Nephron (organoid): ENCODE data around the gene OFD1.

Experiments
- H3K27ac Mint-ChIP-seq, 3 experiments: 2 replicates each; pipeline ENCODE4 v1.8.0; 2020; ENCODE audit warnings: mixed read lengths in 3 of 3, mild to moderate bottlenecking in 2 of 3, moderate library complexity in 1 of 3
- H3K27me3 Mint-ChIP-seq: 2 replicates; pipeline ENCODE4 v1.8.0; 2021; ENCODE audit warnings: low read depth, mild to moderate bottlenecking, moderate library complexity, mixed read lengths
- H3K36me3 Mint-ChIP-seq: 2 replicates; pipeline ENCODE4 v1.8.0; 2020; ENCODE audit warnings: low read depth, mixed read lengths
- H3K4me1 Mint-ChIP-seq: 2 replicates; pipeline ENCODE4 v1.8.0; 2020; ENCODE audit warnings: mixed read lengths
- H3K4me3 Mint-ChIP-seq, 3 experiments: 2 replicates each; pipeline ENCODE4 v1.8.0; 2020; ENCODE audit warnings: mild to moderate bottlenecking in 3 of 3, mixed read lengths in 3 of 3, moderate library complexity in 2 of 3
- H3K9me3 Mint-ChIP-seq: 2 replicates; pipeline ENCODE4 v1.8.0; 2020; ENCODE audit warnings: mixed read lengths
- CTCF ChIP-seq, 3 experiments: fragments of 200-600 bp; sonication (generic); IDR thresholded peaks; one replicate each; pipeline ENCODE4 v1.5.0; 2021; ENCODE audit warnings: antibody characterized with exemption in 3 of 3; ENCODE audit not compliant: unreplicated experiment in 3 of 3

Gene OFD1

GRCh38 chrX:13786048-13786447 is 51.5 kb downstream of the OFD1 start:
- H3K36me3 Mint-ChIP-seq, result peaks cover 13% of the 10 kb centered on the region
- H3K27me3 Mint-ChIP-seq, result no peaks in the 10 kb centered on the region
- TF ChIP-seq CTCF (IDR thresholded peaks at IDR 0.05; ENCODE audit: unreplicated experiment in 3 of 3), result no peak
- no peaks in the 10 kb centered on the region for H3K4me1 Mint-ChIP-seq
- H3K4me3 Mint-ChIP-seq, result no peak overlapping the region
- H3K9me3 Mint-ChIP-seq, result peaks cover 2% of the 10 kb centered on the region
- no peak overlapping the region for H3K27ac Mint-ChIP-seq

GRCh38 chrX:13790206-13791131 is 55.9 kb downstream of the OFD1 start:
- Mint-ChIP-seq H3K4me1 (peaks cover 25% of the 10 kb centered on the region), H3K4me3 (no peak overlapping the region), H3K36me3 (no peaks in the 10 kb centered on the region), H3K27ac (peak overlapping the region in 2 of 3 experiments; percentile 50 to 51), H3K27me3 (no peaks in the 10 kb centered on the region), H3K9me3 (peaks cover 2% of the 10 kb centered on the region)
- TF ChIP-seq CTCF (IDR thresholded peaks at IDR 0.05; ENCODE audit: unreplicated experiment in 3 of 3), result no peak

GRCh38 chrX:13791145-13791544 is 56.6 kb downstream of the OFD1 start:
- TF ChIP-seq CTCF (IDR thresholded peaks at IDR 0.05; ENCODE audit: unreplicated experiment in 3 of 3), result no peak
- Mint-ChIP-seq H3K27ac (no peak overlapping the region), H3K27me3 (no peaks in the 10 kb centered on the region), H3K9me3 (peaks cover 2% of the 10 kb centered on the region), H3K4me1 (peaks cover 25% of the 10 kb centered on the region), H3K36me3 (no peaks in the 10 kb centered on the region), H3K4me3 (no peak overlapping the region)

- Mint-ChIP-seq H3K27ac (peak overlapping the region in 1 of 3 experiments; percentile 19), H3K27me3 (no peaks in the 10 kb centered on the region), H3K9me3 (peaks cover 2% of the 10 kb centered on the region), H3K4me3 (no peak overlapping the region), H3K36me3 (no peaks in the 10 kb centered on the region), H3K4me1 (peaks cover 25% of the 10 kb centered on the region)
- no peak for TF ChIP-seq CTCF (IDR thresholded peaks at IDR 0.05; ENCODE audit: unreplicated experiment in 3 of 3)
Measured at GRCh38 chrX:13791559-13791958, 57.0 kb downstream of the OFD1 start.

- TF ChIP-seq CTCF (IDR thresholded peaks at IDR 0.05; ENCODE audit: unreplicated experiment in 3 of 3), result no peak
- H3K36me3 Mint-ChIP-seq, result no peaks in the 10 kb centered on the region
- peak overlapping the region in 2 of 3 experiments; percentile 24 to 73 for H3K27ac Mint-ChIP-seq
- peaks cover 25% of the 10 kb centered on the region for H3K4me1 Mint-ChIP-seq
- no peaks in the 10 kb centered on the region for H3K27me3 Mint-ChIP-seq
- no peak overlapping the region for H3K4me3 Mint-ChIP-seq
- H3K9me3 Mint-ChIP-seq, result peaks cover 4% of the 10 kb centered on the region
Measured at GRCh38 chrX:13793897-13794296, 59.3 kb downstream of the OFD1 start.

- no peaks in the 10 kb centered on the region for H3K36me3 Mint-ChIP-seq
- H3K27me3 Mint-ChIP-seq, result no peaks in the 10 kb centered on the region
- H3K4me3 Mint-ChIP-seq, result no peak overlapping the region
- peak overlapping the region in 2 of 3 experiments; percentile 24 to 73 for H3K27ac Mint-ChIP-seq
- peaks cover 25% of the 10 kb centered on the region for H3K4me1 Mint-ChIP-seq
- no peak for TF ChIP-seq CTCF (IDR thresholded peaks at IDR 0.05; ENCODE audit: unreplicated experiment in 3 of 3)
- peaks cover 4% of the 10 kb centered on the region for H3K9me3 Mint-ChIP-seq
Measured at GRCh38 chrX:13794417-13794816, 59.9 kb downstream of the OFD1 start.
